Measurements from ENCODE around the gene CASZ1. TPM values are rescaled to one million over a fixed set of nuclear protein-coding genes. Genes with fewer than 3 reads are reported as not detected.

CASZ1 gene
- total and polyA plus RNA-seq, 2 experiments from 2014 or later: 6.2 to 6.7 TPM

- Histone ChIP-seq H4K20me1 (replicated peaks; ENCODE audit: insufficient read depth) (no peaks in the 10 kb centered on the region), H3K4me2 (no peak overlapping the region), H3K27me3 (ENCODE audit: insufficient read depth) (no peaks in the 10 kb centered on the region), H3F3A (replicated peaks; ENCODE audit: low read depth) (no peaks in the 10 kb centered on the region), H3K79me2 (replicated peaks; ENCODE audit: insufficient read depth) (no peaks in the 10 kb centered on the region), H3K36me3 (ENCODE audit: insufficient read depth) (no peaks in the 10 kb centered on the region), H3K4me3 (no peak overlapping the region), H3K27ac (ENCODE audit: low read depth) (no peak overlapping the region), H3K9me2 (ENCODE audit: insufficient read depth) (no peaks in the 10 kb centered on the region), H2AFZ (no peak overlapping the region), H3K4me1 (ENCODE audit: insufficient read depth) (peaks cover 7% of the 10 kb centered on the region; the same call in 1 of the 2 replicates)
- Mint-ChIP-seq H3K4me1 (peaks cover 36% of the 10 kb centered on the region), H3K27ac (no peak overlapping the region), H3K9me3 (no peaks in the 10 kb centered on the region), H3K27me3 (ENCODE audit: insufficient read depth, low read depth, poor library complexity) (peaks cover 11% of the 10 kb centered on the region), H3K4me3 (no peak overlapping the region), H3K36me3 (ENCODE audit: low read depth) (no peaks in the 10 kb centered on the region)
- TF ChIP-seq ZNF462 (CRISPR knock-in tag; IDR thresholded peaks at IDR 0.05) (no peak), EZH2 (IDR thresholded peaks at IDR 0.05; ENCODE audit: low read depth, unreplicated experiment) (no peak), CREB1 (CRISPR knock-in tag; IDR thresholded peaks at IDR 0.05; ENCODE audit: low read depth) (no peak)
- ATAC-seq (no peak), DNase-seq (ENCODE audit: low spot score) (no peak)
Observed at GRCh38 chr1:10762875-10763274, 33.6 kb downstream of the CASZ1 start.

GRCh38 chr1:10762153-10762523 is 34.3 kb downstream of the CASZ1 start:
- peaks cover 40% of the 10 kb centered on the region for H3K4me1 Mint-ChIP-seq
- no peak for TF ChIP-seq EZH2phosphoT487 (IDR thresholded peaks at IDR 0.05; ENCODE audit: unreplicated experiment)
- TF ChIP-seq CREB1 (CRISPR knock-in tag; IDR thresholded peaks at IDR 0.05; ENCODE audit: low read depth): no peak
- no peak for TF ChIP-seq CTCF (conservative IDR thresholded peaks at IDR 0.05; ENCODE audit: low read depth in 2 of 2)

More at GRCh38 chr1:10762153-10762523, 34.3 kb downstream of the CASZ1 start:
- Mint-ChIP-seq H3K27ac (no peak overlapping the region), H3K36me3 (ENCODE audit: low read depth) (no peaks in the 10 kb centered on the region), H3K27me3 (ENCODE audit: insufficient read depth, low read depth, poor library complexity) (peaks cover 11% of the 10 kb centered on the region), H3K4me3 (no peak overlapping the region), H3K9me3 (no peaks in the 10 kb centered on the region)
- Histone ChIP-seq H3K27ac (ENCODE audit: low read depth) (no peak overlapping the region), H3K4me3 (no peak overlapping the region), H3F3A (replicated peaks; ENCODE audit: low read depth) (no peaks in the 10 kb centered on the region), H2AFZ (no peak overlapping the region), H3K4me1 (ENCODE audit: insufficient read depth) (peaks cover 7% of the 10 kb centered on the region; the same call in 1 of the 2 replicates), H3K9me2 (ENCODE audit: insufficient read depth) (no peaks in the 10 kb centered on the region), H3K36me3 (ENCODE audit: insufficient read depth) (no peaks in the 10 kb centered on the region), H3K4me2 (no peak overlapping the region), H3K27me3 (ENCODE audit: insufficient read depth) (no peaks in the 10 kb centered on the region), H3K79me2 (replicated peaks; ENCODE audit: insufficient read depth) (no peaks in the 10 kb centered on the region), H4K20me1 (replicated peaks; ENCODE audit: insufficient read depth) (no peaks in the 10 kb centered on the region)
- ATAC-seq (no peak), DNase-seq (ENCODE audit: low spot score) (no peak)
